ENCODE data around the gene TREML4. TPM values are rescaled to one million over a fixed set of nuclear protein-coding genes. Genes with fewer than 3 reads are reported as not detected.

Gene TREML4
- total and polyA plus RNA-seq, 2 of the 8 experiments (the other 6 are each of a cell fraction or from before 2014, with no cell fraction given) = not detected

- Histone ChIP-seq H3K4ac (replicated peaks; ENCODE audit: insufficient read length, low read depth, low read length) (no peak overlapping the region), H4K20me1 (replicated peaks in 1 of 2; ENCODE audit: control insufficient read depth in 1 of 2, insufficient read depth in 2 of 2, low read length in 2 of 2) (no peaks in the 10 kb centered on the region), H3K36me3 (ENCODE audit: control insufficient read depth in 2 of 4, insufficient read depth in 4 of 4, low read length in 3 of 4) (no peaks in the 10 kb centered on the region), H3K14ac (ENCODE audit: insufficient read length) (no peak overlapping the region), H2AK5ac (ENCODE audit: low read depth, low read length) (no peak overlapping the region), H2BK15ac (ENCODE audit: low read length) (no peak overlapping the region), H2AFZ (ENCODE audit: low read length) (no peak overlapping the region), H2BK5ac (ENCODE audit: low read depth, low read length) (no peak overlapping the region), H3K27me3 (replicated peaks in 1 of 4; ENCODE audit: control insufficient read depth in 3 of 4, extremely low read depth in 1 of 4, insufficient read depth in 3 of 4, low read length in 3 of 4) (no peaks in the 10 kb centered on the region), H3K4me1 (replicated peaks in 1 of 4; ENCODE audit: control insufficient read depth in 3 of 4, insufficient read depth in 4 of 4, low read length in 3 of 4) (no peaks in the 10 kb centered on the region), H4K5ac (ENCODE audit: insufficient read length, low read depth, low read length) (no peak overlapping the region), H4K8ac (ENCODE audit: extremely low read depth, insufficient read depth, low read length) (no peak overlapping the region), H2BK120ac (replicated peaks; ENCODE audit: low read depth, low read length) (no peak overlapping the region), H3K27ac (ENCODE audit: low read depth, low read length) (no peak overlapping the region), H3K9me3 (ENCODE audit: insufficient read depth in 2 of 2, low read depth in 1 of 2, low read length in 1 of 2) (peaks cover 7 to 9% of the 10 kb centered on the region in 2 experiments), H4K91ac (replicated peaks; ENCODE audit: insufficient read length, low read length) (no peak overlapping the region), H3K9ac (replicated peaks in 1 of 4; ENCODE audit: extremely low read depth in 1 of 4, low read depth in 3 of 4, low read length in 3 of 4) (no peak overlapping the region), H3K56ac (replicated peaks; ENCODE audit: insufficient read length, low read depth, low read length) (no peak overlapping the region), H3K79me2 (ENCODE audit: control insufficient read depth in 1 of 2, insufficient read depth in 2 of 2, low read length in 2 of 2) (no peaks in the 10 kb centered on the region), H3K4me2 (ENCODE audit: insufficient read depth in 1 of 2, low read depth in 2 of 2, low read length in 2 of 2) (no peak overlapping the region), H3K79me1 (ENCODE audit: low read depth, low read length) (no peaks in the 10 kb centered on the region), H3K4me3 (ENCODE audit: extremely low read depth in 1 of 4, insufficient read depth in 2 of 4, low read depth in 3 of 4, low read length in 4 of 4) (no peak overlapping the region), H2BK12ac (ENCODE audit: low read depth, low read length) (no peak overlapping the region), H3K23me2 (ENCODE audit: low read depth, low read length) (no peaks in the 10 kb centered on the region), H3K18ac (ENCODE audit: extremely low read depth, low read length) (no peak overlapping the region), H3K23ac (ENCODE audit: insufficient read length) (no peak overlapping the region), H2BK20ac (ENCODE audit: low read length) (no peak overlapping the region)
- ChIA-PET POLR2A (ENCODE audit: partially characterized antibody) (no interaction called here), CTCF (ENCODE audit: partially characterized antibody) (interaction anchor here (3.1 kb wide), 1 partner anchor 81 kb away, joined by 7 read pairs; no protein-coding TSS in a partner anchor)
- no peak for FAIRE-seq
- WGBS, 2 experiments (ENCODE audit: extremely low coverage in 1 of 2, insufficient coverage in 1 of 2, insufficient read length in 1 of 2, insufficient replicate concordance in 2 of 2, low coverage in 1 of 2, low lambda C conversion rate in 2 of 2, missing lambda C conversion rate in 1 of 2) = 73% methylated on average over 2 of the region's 2 CpGs; no CpG with 5 or more reads in 1 of the 2 experiments
- DNase-seq (ENCODE audit: low read depth in 1 of 2, low spot score in 2 of 2) = no peak
- TF ChIP-seq SIN3A (conservative IDR thresholded peaks at IDR 0.05 in 1 of 2, IDR thresholded peaks at IDR 0.05 in 1 of 2; ENCODE audit: low read depth in 1 of 2, low read length in 2 of 2) (no peak), NANOG (IDR thresholded peaks at IDR 0.05; ENCODE audit: insufficient read depth, low read depth, low read length, poor library complexity, severe bottlenecking) (no peak), BACH1 (IDR thresholded peaks at IDR 0.05; ENCODE audit: low read length) (no peak), ASH2L (IDR thresholded peaks at IDR 0.05; ENCODE audit: low read length) (no peak), SUZ12 (IDR thresholded peaks at IDR 0.05; ENCODE audit: low read length) (no peak), TAF1 (IDR thresholded peaks at IDR 0.05; ENCODE audit: low read depth, low read length) (no peak), ATF3 (IDR thresholded peaks at IDR 0.05; ENCODE audit: insufficient read depth, low read depth, low read length) (no peak), CTCF (IDR thresholded peaks at IDR 0.05; ENCODE audit: control extremely low read depth in 1 of 3, insufficient read depth in 1 of 3, low read depth in 1 of 3, low read length in 3 of 3) (no peak), PHF8 (conservative IDR thresholded peaks at IDR 0.05; ENCODE audit: low read depth, low read length) (no peak), SAP30 (IDR thresholded peaks at IDR 0.05; ENCODE audit: insufficient read depth, insufficient replicate concordance, low read length) (no peak), RXRA (IDR thresholded peaks at IDR 0.05; ENCODE audit: insufficient read depth, low read depth, low read length) (no peak)
Measured at GRCh38 chr6:41262401-41262800, 34.3 kb downstream of the TREML4 start.
